ENCODE results near the gene HIRA.
"Not testable (repeated sequence)": the region's sequence is repeated elsewhere in the genome, so short reads cannot be mapped to it uniquely, and the experiment has no call there.

HIRA gene

GRCh38 chr22:19382240-19382639 is 49.3 kb downstream of the HIRA start:
- no peak for DNase-seq (ENCODE audit: low spot score)

- no peak for DNase-seq (ENCODE audit: low spot score)
Observed at GRCh38 chr22:19378344-19378674, 53.2 kb downstream of the HIRA start.

- DNase-seq (ENCODE audit: low spot score) = no peak
Observed at GRCh38 chr22:19377565-19378343, 53.8 kb downstream of the HIRA start.

- no peak for DNase-seq (ENCODE audit: low spot score)
Observed at GRCh38 chr22:19376971-19377370, 54.6 kb downstream of the HIRA start.

- DNase-seq (ENCODE audit: low spot score) = no peak
Observed at GRCh38 chr22:19376247-19376646, 55.3 kb downstream of the HIRA start.

- no peak for DNase-seq (ENCODE audit: low spot score)
Observed at GRCh38 chr22:19375435-19375834, 56.1 kb downstream of the HIRA start.

GRCh38 chr22:19374410-19374809 is 57.1 kb downstream of the HIRA start:
- no peak for DNase-seq (ENCODE audit: low spot score)

- DNase-seq (ENCODE audit: low spot score) = no peak
Observed at GRCh38 chr22:19373450-19373849, 58.1 kb downstream of the HIRA start.

GRCh38 chr22:19371893-19372292 is 59.6 kb downstream of the HIRA start:
- no peak for DNase-seq (ENCODE audit: low spot score)

- no peak for DNase-seq (ENCODE audit: low spot score)
Observed at GRCh38 chr22:19368876-19369275, 62.7 kb downstream of the HIRA start.

- DNase-seq (ENCODE audit: low spot score) = no peak
Observed at GRCh38 chr22:19367763-19368367, 63.7 kb downstream of the HIRA start.

GRCh38 chr22:19363541-19363940 is 68.0 kb downstream of the HIRA start:
- not testable (repeated sequence) for DNase-seq (ENCODE audit: low spot score)

- no peak for DNase-seq (ENCODE audit: low spot score)
Observed at GRCh38 chr22:19361501-19362103, 69.9 kb downstream of the HIRA start.

- no peak for DNase-seq (ENCODE audit: low spot score)
Observed at GRCh38 chr22:19360862-19361261, 70.7 kb downstream of the HIRA start.

- DNase-seq (ENCODE audit: low spot score) = no peak
Observed at GRCh38 chr22:19360300-19360792, 71.2 kb downstream of the HIRA start.

GRCh38 chr22:19359554-19360299 is 71.8 kb downstream of the HIRA start:
- DNase-seq (ENCODE audit: low spot score) = no peak

GRCh38 chr22:19358703-19359553 is 72.6 kb downstream of the HIRA start:
- DNase-seq (ENCODE audit: low spot score) = no peak

GRCh38 chr22:19358195-19358594 is 73.3 kb downstream of the HIRA start:
- DNase-seq (ENCODE audit: low spot score) = no peak

- peak; percentile 49 for DNase-seq (ENCODE audit: low spot score)
Observed at GRCh38 chr22:19357270-19358105, 74.0 kb downstream of the HIRA start.

- no peak for DNase-seq (ENCODE audit: low spot score)
Observed at GRCh38 chr22:19356708-19357269, 74.7 kb downstream of the HIRA start.
